ENCODE results near the gene INTS7.

The INTS7 gene

DNA sequence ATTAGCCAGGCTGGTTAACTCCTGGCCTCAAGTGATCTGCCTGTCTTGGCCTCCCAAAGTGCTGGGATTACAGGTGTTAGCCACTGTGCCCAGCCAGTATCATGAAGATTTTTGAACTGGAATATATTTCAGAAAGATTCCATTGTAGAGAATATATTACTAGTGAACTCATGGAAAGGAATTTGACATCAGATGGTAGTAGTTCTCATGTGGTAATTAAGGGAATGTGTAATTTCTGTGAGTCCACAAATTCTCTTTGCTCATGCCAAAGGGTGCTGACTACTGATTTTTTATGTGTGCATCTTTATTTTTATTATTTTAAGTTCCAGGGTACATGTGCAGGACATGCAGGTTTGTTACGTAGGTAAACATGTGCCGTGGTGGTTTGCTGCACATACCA lies 10.6 kb upstream of the INTS7 start:
- no peak for DNase-seq (ENCODE audit: extremely low read depth, low read depth)
- TF ChIP-seq, protein P1, sequence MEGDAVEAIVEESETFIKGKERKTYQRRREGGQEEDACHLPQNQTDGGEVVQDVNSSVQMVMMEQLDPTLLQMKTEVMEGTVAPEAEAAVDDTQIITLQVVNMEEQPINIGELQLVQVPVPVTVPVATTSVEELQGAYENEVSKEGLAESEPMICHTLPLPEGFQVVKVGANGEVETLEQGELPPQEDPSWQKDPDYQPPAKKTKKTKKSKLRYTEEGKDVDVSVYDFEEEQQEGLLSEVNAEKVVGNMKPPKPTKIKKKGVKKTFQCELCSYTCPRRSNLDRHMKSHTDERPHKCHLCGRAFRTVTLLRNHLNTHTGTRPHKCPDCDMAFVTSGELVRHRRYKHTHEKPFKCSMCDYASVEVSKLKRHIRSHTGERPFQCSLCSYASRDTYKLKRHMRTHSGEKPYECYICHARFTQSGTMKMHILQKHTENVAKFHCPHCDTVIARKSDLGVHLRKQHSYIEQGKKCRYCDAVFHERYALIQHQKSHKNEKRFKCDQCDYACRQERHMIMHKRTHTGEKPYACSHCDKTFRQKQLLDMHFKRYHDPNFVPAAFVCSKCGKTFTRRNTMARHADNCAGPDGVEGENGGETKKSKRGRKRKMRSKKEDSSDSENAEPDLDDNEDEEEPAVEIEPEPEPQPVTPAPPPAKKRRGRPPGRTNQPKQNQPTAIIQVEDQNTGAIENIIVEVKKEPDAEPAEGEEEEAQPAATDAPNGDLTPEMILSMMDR (IDR thresholded peaks at IDR 0.05; ENCODE audit: low read depth, low read length), result no peak

DNA sequence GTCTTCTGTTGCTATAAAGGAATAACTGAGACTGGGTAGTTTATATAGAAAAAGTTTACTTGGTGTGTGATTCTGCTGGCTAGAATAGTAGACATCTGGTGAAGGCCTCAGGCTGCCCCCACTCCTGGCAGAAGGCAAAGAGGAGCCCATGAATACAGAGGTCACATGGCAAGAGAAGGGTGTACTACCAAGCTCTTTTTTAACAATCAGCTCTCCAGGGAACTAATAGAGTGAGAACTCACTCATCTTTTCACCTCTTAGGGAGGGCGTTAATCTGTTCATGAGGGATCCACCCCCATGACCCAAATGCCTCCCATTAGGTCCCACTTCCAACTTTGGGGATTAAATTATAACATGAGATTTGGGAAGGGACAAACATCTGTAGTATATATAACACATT lies 9.5 kb upstream of the INTS7 start:
- TF ChIP-seq, protein P1 (IDR thresholded peaks at IDR 0.05; ENCODE audit: low read depth, low read length), result no peak
- no peak for DNase-seq (ENCODE audit: extremely low read depth, low read depth)

DNA sequence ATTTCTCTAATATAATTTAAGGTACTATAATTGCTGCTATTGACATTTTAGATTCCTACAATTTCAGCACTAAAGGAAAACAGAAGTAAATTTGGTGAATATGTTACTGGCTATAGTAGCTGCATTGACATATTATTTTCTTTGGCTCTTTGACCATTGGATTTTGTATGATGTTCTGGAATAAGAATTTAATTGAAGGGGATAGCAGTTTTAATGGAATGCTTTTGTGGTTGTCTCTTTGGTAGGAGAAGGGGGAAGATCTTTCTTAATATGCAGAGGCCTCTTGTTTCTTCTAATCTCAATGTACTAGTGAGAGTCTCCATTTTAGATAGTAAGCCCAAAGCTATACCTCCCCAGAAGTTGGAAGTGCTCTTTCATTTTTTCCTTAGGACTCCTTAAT lies 7.1 kb upstream of the INTS7 start:
- no peak for DNase-seq (ENCODE audit: extremely low read depth, low read depth)
- TF ChIP-seq, protein P1 (IDR thresholded peaks at IDR 0.05; ENCODE audit: low read depth, low read length), result no peak

DNA sequence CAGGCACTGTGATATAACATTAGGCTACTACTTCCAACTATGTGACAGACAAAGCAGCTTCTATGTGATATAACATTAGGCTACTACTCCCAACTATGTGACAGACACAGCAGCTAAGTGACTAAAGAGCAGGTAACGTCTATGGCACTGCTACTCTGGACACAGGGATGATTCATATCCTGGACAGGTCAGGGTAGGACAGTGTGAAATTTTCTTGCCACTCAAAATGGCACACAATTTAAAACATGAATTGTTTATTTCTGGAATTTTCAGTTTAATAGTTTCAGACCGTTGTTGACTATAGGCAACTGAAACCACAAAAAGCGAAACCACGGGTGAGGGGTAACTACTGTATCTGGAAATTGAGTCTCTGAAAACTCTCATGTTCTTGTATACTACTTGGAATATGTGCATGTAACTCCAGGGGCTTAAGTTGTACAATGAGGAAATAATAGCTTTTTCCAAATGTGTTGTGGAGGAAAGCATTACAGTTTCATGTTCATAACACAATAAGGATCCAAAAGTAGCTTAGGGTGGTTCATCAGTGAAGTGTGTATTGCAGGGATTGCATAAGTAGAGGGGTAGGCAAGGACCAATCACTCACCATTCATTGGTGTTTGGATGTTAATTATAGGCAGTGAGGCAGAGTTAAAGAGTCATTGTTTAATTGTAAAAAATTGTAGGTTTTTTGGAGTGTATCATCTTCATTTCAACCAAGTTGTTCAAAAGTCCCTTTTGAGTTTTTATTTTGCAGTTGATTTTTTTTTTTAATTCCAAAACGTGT lies 5.5 kb upstream of the INTS7 start:
- TF ChIP-seq, protein P1 (IDR thresholded peaks at IDR 0.05; ENCODE audit: low read depth, low read length), result no peak
- no peak for DNase-seq (ENCODE audit: extremely low read depth, low read depth)

GRCh38 chr1:212039622-212040021 lies 4.3 kb upstream of the INTS7 start:
- TF ChIP-seq, protein P1 (IDR thresholded peaks at IDR 0.05; ENCODE audit: low read depth, low read length), result no peak
- no peak for DNase-seq (ENCODE audit: extremely low read depth, low read depth)

GRCh38 chr1:212037900-212038299 lies 2.5 kb upstream of the INTS7 start:
- DNase-seq (ENCODE audit: extremely low read depth, low read depth), result no peak
- TF ChIP-seq, protein P1 (IDR thresholded peaks at IDR 0.05; ENCODE audit: low read depth, low read length), result no peak

DNA sequence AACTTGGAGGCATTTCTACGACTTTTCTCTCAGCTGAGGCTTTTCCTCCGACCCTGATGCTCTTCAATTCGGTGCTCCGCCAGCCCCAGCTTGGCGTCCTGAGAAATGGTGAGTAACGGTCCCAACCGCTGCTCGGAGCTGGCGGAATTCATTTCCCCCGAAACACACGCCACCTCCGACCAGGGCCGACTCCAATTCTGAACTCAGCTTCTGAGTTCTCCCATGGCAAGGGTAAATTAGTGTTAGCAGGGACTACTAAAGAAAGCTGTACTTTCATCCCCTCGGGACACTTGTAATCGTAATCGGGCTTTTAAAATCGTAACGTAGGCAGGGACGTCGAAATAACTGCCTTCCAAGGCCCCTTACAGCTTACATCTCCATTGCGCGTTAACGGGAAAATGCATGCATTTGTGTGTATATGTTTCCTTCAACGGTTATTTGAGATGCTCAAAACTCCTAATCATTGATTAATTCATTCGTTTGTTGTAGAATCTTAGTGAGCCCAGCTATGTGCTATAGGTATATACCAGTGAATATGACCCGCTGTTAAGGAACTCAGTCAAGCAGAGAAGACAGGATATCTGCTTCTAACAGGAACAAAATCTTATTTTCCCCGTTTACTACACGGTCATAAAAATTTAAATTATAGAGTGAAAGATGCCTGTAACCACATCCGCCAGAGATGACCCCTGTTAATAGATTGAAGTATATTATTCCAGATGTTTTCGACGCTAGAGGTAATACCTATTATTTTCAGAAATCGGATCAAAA lies 663 bp upstream of the INTS7 start:
- no peak for DNase-seq (ENCODE audit: extremely low read depth, low read depth)

More for the DNA sequence above, 663 bp upstream of the INTS7 start:
- TF ChIP-seq, protein P1 (IDR thresholded peaks at IDR 0.05; ENCODE audit: low read depth, low read length), result no peak

Measured in AG09319 (cell line).